ENCODE data around the gene NR6A1. TPM values are rescaled to one million over a fixed set of nuclear protein-coding genes. Genes with fewer than 3 reads are reported as not detected.

Gene NR6A1
- total RNA-seq, 1 donor, result 0.36 TPM

- no peak for TF ChIP-seq CTCF (IDR thresholded peaks at IDR 0.05; ENCODE audit: extremely low read depth, low read depth, low read length)
- H4K20me1 ChIP-seq (ENCODE audit: insufficient read depth, low read length), result no peaks in the 10 kb centered on the region
- H2AFZ ChIP-seq (ENCODE audit: low read length), result peak overlapping the region; percentile 64
- H3K27me3 ChIP-seq (ENCODE audit: insufficient read depth, low read length), result no peaks in the 10 kb centered on the region
- H3K9me3 ChIP-seq (ENCODE audit: low read depth, low read length), result no peaks in the 10 kb centered on the region
- H3K4me1 ChIP-seq (ENCODE audit: insufficient read depth, low read length), result peaks cover 17% of the 10 kb centered on the region
- H3K36me3 ChIP-seq (ENCODE audit: insufficient read depth, low read length), result no peaks in the 10 kb centered on the region
- H3K4me3 ChIP-seq (ENCODE audit: insufficient read depth, low read length), result peak overlapping the region; percentile 75
- peak overlapping the region; percentile 87 for H3K27ac ChIP-seq (ENCODE audit: low read depth, low read length)
- peak overlapping the region; percentile 84 for H3K4me2 ChIP-seq (ENCODE audit: insufficient read depth, low read length)
- H3K79me2 ChIP-seq (ENCODE audit: insufficient read depth, low read length), result peaks cover 30% of the 10 kb centered on the region
- DNase-seq (ENCODE audit: insufficient read length, low spot score, missing footprints), result peak; percentile 68
Measured at GRCh38 chr9:124658165-124659017, 112.7 kb downstream of the NR6A1 start.

- Histone ChIP-seq H2AFZ (ENCODE audit: low read length) (peak overlapping the region; percentile 64), H3K27ac (ENCODE audit: low read depth, low read length) (peak overlapping the region; percentile 87), H3K4me2 (ENCODE audit: insufficient read depth, low read length) (peak overlapping the region; percentile 84)
Measured at GRCh38 chr9:124657516-124657915, 113.6 kb downstream of the NR6A1 start.

GRCh38 chr9:124654431-124654830, 116.7 kb downstream of the NR6A1 start:
- TF ChIP-seq CTCF (IDR thresholded peaks at IDR 0.05; ENCODE audit: extremely low read depth, low read depth, low read length), result no peak
- Histone ChIP-seq H3K4me3 (ENCODE audit: insufficient read depth, low read length) (no peak overlapping the region), H3K9me3 (ENCODE audit: low read depth, low read length) (no peaks in the 10 kb centered on the region)

More at GRCh38 chr9:124657516-124657915, 113.6 kb downstream of the NR6A1 start:
- H3K79me2 ChIP-seq (ENCODE audit: insufficient read depth, low read length), result peaks cover 22% of the 10 kb centered on the region
- H3K27me3 ChIP-seq (ENCODE audit: insufficient read depth, low read length), result no peaks in the 10 kb centered on the region
- H3K36me3 ChIP-seq (ENCODE audit: insufficient read depth, low read length), result no peaks in the 10 kb centered on the region
- TF ChIP-seq CTCF (IDR thresholded peaks at IDR 0.05; ENCODE audit: extremely low read depth, low read depth, low read length), result no peak
- no peak for DNase-seq (ENCODE audit: insufficient read length, low spot score, missing footprints)
- H3K9me3 ChIP-seq (ENCODE audit: low read depth, low read length), result no peaks in the 10 kb centered on the region
- H3K4me3 ChIP-seq (ENCODE audit: insufficient read depth, low read length), result no peak overlapping the region
- H3K4me1 ChIP-seq (ENCODE audit: insufficient read depth, low read length), result peaks cover 21% of the 10 kb centered on the region
- H4K20me1 ChIP-seq (ENCODE audit: insufficient read depth, low read length), result no peaks in the 10 kb centered on the region

GRCh38 chr9:124652615-124653393, 118.3 kb downstream of the NR6A1 start:
- DNase-seq (ENCODE audit: insufficient read length, low spot score, missing footprints), result peak; percentile 72
- Histone ChIP-seq H3K4me3 (ENCODE audit: insufficient read depth, low read length) (no peak overlapping the region), H3K27me3 (ENCODE audit: insufficient read depth, low read length) (peaks cover 4% of the 10 kb centered on the region), H3K4me2 (ENCODE audit: insufficient read depth, low read length) (no peak overlapping the region), H3K36me3 (ENCODE audit: insufficient read depth, low read length) (no peaks in the 10 kb centered on the region), H3K27ac (ENCODE audit: low read depth, low read length) (peak overlapping the region; percentile 18), H3K9me3 (ENCODE audit: low read depth, low read length) (no peaks in the 10 kb centered on the region), H4K20me1 (ENCODE audit: insufficient read depth, low read length) (no peaks in the 10 kb centered on the region), H3K79me2 (ENCODE audit: insufficient read depth, low read length) (no peaks in the 10 kb centered on the region), H3K4me1 (ENCODE audit: insufficient read depth, low read length) (peaks cover 14% of the 10 kb centered on the region), H2AFZ (ENCODE audit: low read length) (no peak overlapping the region)
- no peak for TF ChIP-seq CTCF (IDR thresholded peaks at IDR 0.05; ENCODE audit: extremely low read depth, low read depth, low read length)

More at GRCh38 chr9:124654431-124654830, 116.7 kb downstream of the NR6A1 start:
- no peak for DNase-seq (ENCODE audit: insufficient read length, low spot score, missing footprints)
- Histone ChIP-seq H4K20me1 (ENCODE audit: insufficient read depth, low read length) (no peaks in the 10 kb centered on the region), H3K79me2 (ENCODE audit: insufficient read depth, low read length) (no peaks in the 10 kb centered on the region), H3K27me3 (ENCODE audit: insufficient read depth, low read length) (no peaks in the 10 kb centered on the region), H3K27ac (ENCODE audit: low read depth, low read length) (no peak overlapping the region), H2AFZ (ENCODE audit: low read length) (peak overlapping the region; percentile 26), H3K36me3 (ENCODE audit: insufficient read depth, low read length) (no peaks in the 10 kb centered on the region), H3K4me2 (ENCODE audit: insufficient read depth, low read length) (no peak overlapping the region), H3K4me1 (ENCODE audit: insufficient read depth, low read length) (peaks cover 18% of the 10 kb centered on the region)

All from osteoblast (primary cell).